Body of pancreas (tissue), 4 donors: ENCODE data around the gene MVB12B.

Experiments used
- POLR2A ChIP-seq, 3 donors: fragments of 450-650 bp; IDR thresholded peaks; one replicate each; pipeline ENCODE4 v1.6.1; 2016; ENCODE audit warnings: antibody characterized with exemption in 3 of 3, mild to moderate bottlenecking in 2 of 3
- TF ChIP-seq, protein P1 (sequence below), 7 experiments: fragments of 450-650 bp in 4 of 7; fragments of 200-600 bp in 3 of 7; sonication (generic) in 3 of 7; IDR thresholded peaks; one replicate each; pipeline ENCODE4 v1.5.1; 2016 to 2019; ENCODE audit warnings: antibody characterized with exemption in 7 of 7

DNA sequence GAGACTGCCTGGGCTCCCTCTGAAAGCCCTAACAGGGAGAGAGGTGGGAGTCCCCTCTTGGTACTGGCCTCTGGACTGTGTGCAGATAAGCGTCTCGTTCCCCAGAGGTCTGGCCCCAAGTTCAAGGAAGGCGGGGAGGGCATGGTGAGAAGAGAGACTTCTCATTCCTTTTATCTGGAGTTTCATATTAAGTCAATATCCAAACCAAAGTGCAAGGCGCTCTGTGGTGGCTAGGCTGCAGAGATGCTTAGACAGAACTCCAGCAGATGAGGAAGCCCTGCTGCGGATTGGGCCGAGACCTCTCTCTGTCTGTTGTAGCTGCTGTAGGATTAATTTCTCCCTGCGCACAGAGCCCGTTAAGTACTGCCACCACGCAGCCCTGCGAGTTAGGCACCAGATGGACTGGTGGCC lies 16.0 kb downstream of the MVB12B start:
- no peak for TF ChIP-seq POLR2A (IDR thresholded peaks at IDR 0.05)
- TF ChIP-seq, protein P1, sequence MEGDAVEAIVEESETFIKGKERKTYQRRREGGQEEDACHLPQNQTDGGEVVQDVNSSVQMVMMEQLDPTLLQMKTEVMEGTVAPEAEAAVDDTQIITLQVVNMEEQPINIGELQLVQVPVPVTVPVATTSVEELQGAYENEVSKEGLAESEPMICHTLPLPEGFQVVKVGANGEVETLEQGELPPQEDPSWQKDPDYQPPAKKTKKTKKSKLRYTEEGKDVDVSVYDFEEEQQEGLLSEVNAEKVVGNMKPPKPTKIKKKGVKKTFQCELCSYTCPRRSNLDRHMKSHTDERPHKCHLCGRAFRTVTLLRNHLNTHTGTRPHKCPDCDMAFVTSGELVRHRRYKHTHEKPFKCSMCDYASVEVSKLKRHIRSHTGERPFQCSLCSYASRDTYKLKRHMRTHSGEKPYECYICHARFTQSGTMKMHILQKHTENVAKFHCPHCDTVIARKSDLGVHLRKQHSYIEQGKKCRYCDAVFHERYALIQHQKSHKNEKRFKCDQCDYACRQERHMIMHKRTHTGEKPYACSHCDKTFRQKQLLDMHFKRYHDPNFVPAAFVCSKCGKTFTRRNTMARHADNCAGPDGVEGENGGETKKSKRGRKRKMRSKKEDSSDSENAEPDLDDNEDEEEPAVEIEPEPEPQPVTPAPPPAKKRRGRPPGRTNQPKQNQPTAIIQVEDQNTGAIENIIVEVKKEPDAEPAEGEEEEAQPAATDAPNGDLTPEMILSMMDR (IDR thresholded peaks at IDR 0.05), result no peak
